Panc1 (cell line): Measurements from ENCODE around the gene FBXO10. TPM values are rescaled to one million over a fixed set of nuclear protein-coding genes. Genes with fewer than 3 reads are reported as not detected.

ENCODE experiments used
- ATAC-seq: fragments of 200-7000 bp; cut with Tn5 transposase; 2 replicates; pipeline ENCODE4 v1.9.1; 2020; ENCODE audit warnings: mild to moderate bottlenecking, moderate library complexity
- BruUV-seq: library from RNA; stranded (reverse); fragments of 400-500 nt; replicated peaks from 2 replicates; lab custom pipeline; 2021; lab: Mats Ljungman, UMichigan
- CTCF ChIA-PET: fragments of 300-600 bp; sonication (Branson Sonifier 250); formaldehyde crosslinking; loops from one replicate; lab custom pipeline; 2022; ENCODE audit warnings: antibody characterized with exemption; lab: Charles Lee
- POLR2A ChIA-PET: fragments of 300-600 bp; sonication (Branson Sonifier 250); formaldehyde crosslinking; loops from one replicate; lab custom pipeline; 2022; ENCODE audit warnings: antibody characterized with exemption; lab: Charles Lee
- DNase-seq: peaks from one replicate; pipeline ENCODE4 v3.0.0-alpha.2; 2010; ENCODE audit warnings: low read depth, low spot score
- H3K27ac ChIP-seq: 2 replicates; pipeline ENCODE4 v1.5.1; 2011; ENCODE audit warnings: mild to moderate bottlenecking, low read length, inconsistent platforms
- H3K27me3 ChIP-seq: fragments of 200-500 bp; sonication (Bioruptor generic); 2 replicates; pipeline ENCODE4 v1.6.0; 2014; ENCODE audit warnings: low read length, inconsistent platforms; ENCODE audit not compliant: control insufficient read depth, insufficient read depth
- H3K36me3 ChIP-seq: fragments of 200-500 bp; sonication (Bioruptor generic); 2 replicates; pipeline ENCODE4 v1.5.1; 2014; ENCODE audit warnings: inconsistent platforms, mild to moderate bottlenecking, low read length, moderate library complexity; ENCODE audit not compliant: control insufficient read depth, insufficient read depth
- H3K4me1 ChIP-seq: 2 replicates; pipeline ENCODE4 v1.5.1; 2011; ENCODE audit warnings: inconsistent platforms, mild to moderate bottlenecking, low read length, moderate library complexity; ENCODE audit not compliant: control insufficient read depth, insufficient read depth
- H3K4me3 ChIP-seq, 2 experiments: 2 replicates each; pipeline ENCODE4 v1.5.1; 2011 to 2012; ENCODE audit warnings: low read depth in 2 of 2, low read length in 2 of 2, mild to moderate bottlenecking in 2 of 2, inconsistent platforms in 1 of 2, moderate library complexity in 1 of 2
- H3K9me3 ChIP-seq: fragments of 200-500 bp; sonication (Bioruptor generic); 2 replicates; pipeline ENCODE4 v1.5.1; 2014; ENCODE audit warnings: low read depth, mild to moderate bottlenecking, inconsistent platforms, low read length, moderate library complexity; ENCODE audit not compliant: control insufficient read depth, insufficient read depth
- POLR2AphosphoS5 ChIP-seq: IDR thresholded peaks from 2 replicates; pipeline ENCODE4 v1.6.1; 2012; ENCODE audit warnings: mild to moderate bottlenecking, low read depth, low read length, moderate library complexity
- REST ChIP-seq, 2 experiments: IDR thresholded peaks; 2 replicates each; pipeline ENCODE4 v1.6.1; 2011 to 2012; ENCODE audit warnings: low read depth in 2 of 2, control low read depth in 1 of 2, low read length in 1 of 2, mild to moderate bottlenecking in 1 of 2, moderate library complexity in 1 of 2; ENCODE audit not compliant: insufficient read depth in 1 of 2
- SIN3A ChIP-seq: IDR thresholded peaks from 2 replicates; pipeline ENCODE4 v1.6.1; 2012; ENCODE audit warnings: low read depth, mild to moderate bottlenecking, low read length, moderate library complexity, borderline replicate concordance; ENCODE audit not compliant: insufficient read depth
- TCF7L2 ChIP-seq: IDR thresholded peaks from 2 replicates; pipeline ENCODE4 v1.6.1; 2011; ENCODE audit warnings: mild to moderate bottlenecking, low read depth, low read length, inconsistent platforms
- in situ Hi-C: cut with HindIII; loops from 2 replicates; pipeline ENCODE4 v1.10.0; 2016; ENCODE audit warnings: low sequenced_read_pairs, low pct_unique_long_range_greater_than_20kb
- intact Hi-C: fragments of 100-400 bp; cut with micrococcal nuclease; formaldehyde crosslinking; loops from one replicate; pipeline ENCODE4 v1.10.0; 2022; ENCODE audit not compliant: unreplicated experiment
- total RNA-seq: library from RNA; stranded (reverse); gene quantifications from one replicate; pipeline ENCODE4 v1.2.1, GENCODE V29; 2021; ENCODE audit not compliant: unreplicated experiment
- TF ChIP-seq, protein P1 (sequence below): fragments of 450-650 bp; IDR thresholded peaks from 2 replicates; pipeline ENCODE4 v1.5.1; 2017; ENCODE audit warnings: mild to moderate bottlenecking

FBXO10 gene
- total RNA-seq, 1 experiment from 2014 or later = 39.8 TPM

GRCh38 chr9:37538099-37538498 lies 38.1 kb downstream of the FBXO10 start:
- no peak overlapping the region for H3K4me3 ChIP-seq
- DNase-seq = no peak
- H3K9me3 ChIP-seq = no peaks in the 10 kb centered on the region
- peaks cover 3% of the 10 kb centered on the region; the same call in 1 of the 2 replicates for H3K36me3 ChIP-seq
- H3K4me1 ChIP-seq = no peaks in the 10 kb centered on the region
- POLR2A ChIA-PET = interaction anchor here (0.6 kb wide), 1 partner anchor 19 kb away, joined by 16 read pairs; no protein-coding TSS in a partner anchor
- no peaks in the 10 kb centered on the region for H3K27me3 ChIP-seq
- no TSS peak for BruUV-seq
- CTCF ChIA-PET = no interaction called here
- no peak overlapping the region for H3K27ac ChIP-seq
- TF ChIP-seq SIN3A (no peak), REST (IDR thresholded peaks at IDR 0.05; ENCODE audit: insufficient read depth in 1 of 2, low read depth in 2 of 2, low read length in 1 of 2) (no peak), TCF7L2 (no peak), POLR2AphosphoS5 (no peak)
- TF ChIP-seq, protein P1, sequence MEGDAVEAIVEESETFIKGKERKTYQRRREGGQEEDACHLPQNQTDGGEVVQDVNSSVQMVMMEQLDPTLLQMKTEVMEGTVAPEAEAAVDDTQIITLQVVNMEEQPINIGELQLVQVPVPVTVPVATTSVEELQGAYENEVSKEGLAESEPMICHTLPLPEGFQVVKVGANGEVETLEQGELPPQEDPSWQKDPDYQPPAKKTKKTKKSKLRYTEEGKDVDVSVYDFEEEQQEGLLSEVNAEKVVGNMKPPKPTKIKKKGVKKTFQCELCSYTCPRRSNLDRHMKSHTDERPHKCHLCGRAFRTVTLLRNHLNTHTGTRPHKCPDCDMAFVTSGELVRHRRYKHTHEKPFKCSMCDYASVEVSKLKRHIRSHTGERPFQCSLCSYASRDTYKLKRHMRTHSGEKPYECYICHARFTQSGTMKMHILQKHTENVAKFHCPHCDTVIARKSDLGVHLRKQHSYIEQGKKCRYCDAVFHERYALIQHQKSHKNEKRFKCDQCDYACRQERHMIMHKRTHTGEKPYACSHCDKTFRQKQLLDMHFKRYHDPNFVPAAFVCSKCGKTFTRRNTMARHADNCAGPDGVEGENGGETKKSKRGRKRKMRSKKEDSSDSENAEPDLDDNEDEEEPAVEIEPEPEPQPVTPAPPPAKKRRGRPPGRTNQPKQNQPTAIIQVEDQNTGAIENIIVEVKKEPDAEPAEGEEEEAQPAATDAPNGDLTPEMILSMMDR = no peak
- ATAC-seq = no peak
- in situ Hi-C loops = no loop called here
- intact Hi-C loops = no loop called here

GRCh38 chr9:37534901-37535300 lies 41.3 kb downstream of the FBXO10 start:
- no peak overlapping the region for H3K4me3 ChIP-seq
- no peaks in the 10 kb centered on the region for H3K9me3 ChIP-seq
- ChIA-PET POLR2A (no interaction called here), CTCF (no interaction called here)
- intact Hi-C loops (no loop called here), in situ Hi-C loops (no loop called here)
- no peaks in the 10 kb centered on the region for H3K4me1 ChIP-seq
- H3K36me3 ChIP-seq = peaks cover 3% of the 10 kb centered on the region; the same call in 1 of the 2 replicates
- no peaks in the 10 kb centered on the region for H3K27me3 ChIP-seq
- H3K27ac ChIP-seq = no peak overlapping the region
- DNase-seq (no peak), ATAC-seq (0 out of 2 replicates have a peak, but pooled peaks have one; percentile 7)
- TF ChIP-seq SIN3A = no peak
- BruUV-seq = no TSS peak

DNA sequence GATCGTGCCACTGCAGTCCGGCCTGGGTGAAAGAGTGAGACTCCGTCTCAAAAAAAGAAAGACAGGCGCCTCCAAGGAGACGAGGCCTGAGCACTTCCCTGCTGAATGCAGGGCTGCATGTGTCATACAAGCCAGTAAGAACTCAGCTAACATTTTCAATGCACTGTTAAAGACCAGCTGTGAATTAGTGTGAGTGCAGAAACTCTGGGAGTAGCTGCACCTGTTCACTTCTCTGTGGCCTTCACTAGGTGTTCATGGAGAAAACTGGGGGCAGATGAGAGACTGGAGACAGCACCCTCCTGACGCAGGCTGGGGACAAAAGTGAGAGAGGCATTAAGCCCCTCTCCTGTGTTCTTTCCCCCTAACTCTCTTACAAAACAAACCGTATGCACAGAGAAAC lies 41.8 kb downstream of the FBXO10 start:
- no TSS peak for BruUV-seq
- Histone ChIP-seq H3K4me3 (no peak overlapping the region), H3K36me3 (peaks cover 3% of the 10 kb centered on the region; the same call in 1 of the 2 replicates), H3K4me1 (no peaks in the 10 kb centered on the region), H3K27me3 (no peaks in the 10 kb centered on the region), H3K27ac (no peak overlapping the region), H3K9me3 (no peaks in the 10 kb centered on the region)
- in situ Hi-C loops (no loop called here), intact Hi-C loops (no loop called here)
- POLR2A ChIA-PET = no interaction called here
- DNase-seq (no peak), ATAC-seq (peak; percentile 43; the same call in 1 of the 2 replicates)
- no peak for TF ChIP-seq REST (IDR thresholded peaks at IDR 0.05; ENCODE audit: insufficient read depth in 1 of 2, low read depth in 2 of 2, low read length in 1 of 2)
- TF ChIP-seq TCF7L2 = no peak
- TF ChIP-seq, protein P1 = no peak
- no peak for TF ChIP-seq SIN3A
- no peak for TF ChIP-seq POLR2AphosphoS5
- CTCF ChIA-PET = no interaction called here
